Tibial nerve (tissue), 4 donors: Measurements from ENCODE around the gene SERPINA4. TPM values are rescaled to one million over a fixed set of nuclear protein-coding genes. Genes with fewer than 3 reads are reported as not detected.

Experiments used
- DNase-seq, 2 donors: peaks; one replicate each; pipeline ENCODE4 v3.0.0-alpha.2; 2019; ENCODE audit warnings: low spot score in 2 of 2
- H3K27ac ChIP-seq, 4 donors: fragments of 200-600 bp; sonication (generic) in 3 of 4; one replicate each; pipeline ENCODE4 v1.5.1; 2017 to 2019; ENCODE audit warnings: mild to moderate bottlenecking in 1 of 4
- H3K27me3 ChIP-seq, 2 donors: fragments of 200-600 bp; sonication (generic) in 1 of 2; one replicate each; pipeline versions ENCODE4 v1.5.1 to v1.6.0; 2017 to 2019
- H3K36me3 ChIP-seq, 3 donors: fragments of 200-600 bp; sonication (generic); one replicate each; pipeline ENCODE4 v1.5.1; 2018 to 2019
- H3K4me1 ChIP-seq, 4 donors: fragments of 200-600 bp; sonication (generic) in 3 of 4; one replicate each; pipeline ENCODE4 v1.5.1; 2017 to 2019
- H3K4me3 ChIP-seq, 4 donors: fragments of 200-600 bp; sonication (generic) in 3 of 4; one replicate each; pipeline ENCODE4 v1.5.1; 2017 to 2019; ENCODE audit warnings: mild to moderate bottlenecking in 1 of 4, moderate library complexity in 1 of 4
- H3K9me3 ChIP-seq, 4 donors: fragments of 200-600 bp; sonication (generic) in 3 of 4; one replicate each; pipeline ENCODE4 v1.5.1; 2017 to 2019
- CTCF ChIP-seq, 5 experiments: fragments of 200-600 bp in 3 of 5; fragments of 450-650 bp in 2 of 5; sonication (generic) in 3 of 5; IDR thresholded peaks; one replicate each; pipeline ENCODE4 v1.5.1; 2016 to 2019; ENCODE audit warnings: antibody characterized with exemption in 5 of 5, mild to moderate bottlenecking in 3 of 5, moderate library complexity in 2 of 5
- EP300 ChIP-seq, 2 donors: sonication (generic); formaldehyde crosslinking; IDR thresholded peaks; one replicate each; pipeline ENCODE4 v1.6.1; 2017; ENCODE audit warnings: antibody characterized with exemption in 2 of 2, mild to moderate bottlenecking in 1 of 2
- POLR2A ChIP-seq, 2 donors: fragments of 450-650 bp; IDR thresholded peaks; one replicate each; pipeline ENCODE4 v1.6.1; 2017; ENCODE audit warnings: antibody characterized with exemption in 2 of 2, mild to moderate bottlenecking in 2 of 2, moderate library complexity in 2 of 2
- WGBS, 2 donors: methylation state at CpG; one replicate each; pipeline ENCODE4 v1.1.5; 2018; 5-methylcytosine and 5-hydroxymethylcytosine counted together
- total RNA-seq, 4 donors: library from RNA; depleted of rRNA; stranded (reverse); fragments of >200 nt; gene quantifications; one replicate each; pipeline ENCODE4 v1.1.0, GENCODE V29; 2016

SERPINA4 gene
- total RNA-seq, 4 donors from 2014 or later = not detected

- no peak for DNase-seq
- Histone ChIP-seq H3K36me3 (no peaks in the 10 kb centered on the region), H3K4me1 (no peaks in the 10 kb centered on the region), H3K27me3 (peaks cover 0 to 3% of the 10 kb centered on the region in 2 donors), H3K9me3 (peaks cover 0 to 18% (median 2%) of the 10 kb centered on the region in 4 donors), H3K4me3 (no peak overlapping the region), H3K27ac (no peak overlapping the region)
- no peak for TF ChIP-seq POLR2A (IDR thresholded peaks at IDR 0.05)
Observed at GRCh38 chr14:94531187-94531586, 30.1 kb upstream of the SERPINA4 start.

- no peak overlapping the region for H3K27ac ChIP-seq
- 45 to 48% methylated on average over 2 of the region's 2 CpGs for WGBS, 2 donors
- no peak overlapping the region for H3K4me3 ChIP-seq
- no peaks in the 10 kb centered on the region for H3K36me3 ChIP-seq
- no peaks in the 10 kb centered on the region for H3K4me1 ChIP-seq
- H3K9me3 ChIP-seq = peaks cover 0 to 6% (median 1%) of the 10 kb centered on the region in 4 donors
- H3K27me3 ChIP-seq = peaks cover 0 to 3% of the 10 kb centered on the region in 2 donors
- TF ChIP-seq POLR2A (IDR thresholded peaks at IDR 0.05) = no peak
- no peak for TF ChIP-seq CTCF (IDR thresholded peaks at IDR 0.05)
- TF ChIP-seq EP300 (IDR thresholded peaks at IDR 0.05) = no peak
- DNase-seq = no peak
Observed at GRCh38 chr14:94532447-94532846, 28.8 kb upstream of the SERPINA4 start.

GRCh38 chr14:94535506-94535905 lies 25.7 kb upstream of the SERPINA4 start:
- H3K27ac ChIP-seq = no peak overlapping the region
- DNase-seq = no peak
- no peaks in the 10 kb centered on the region for H3K36me3 ChIP-seq
- peaks cover 0 to 6% (median 0%) of the 10 kb centered on the region in 4 donors for H3K9me3 ChIP-seq
- WGBS, 2 donors = 78 to 81% methylated on average over 3 of the region's 3 CpGs
- H3K4me3 ChIP-seq = no peak overlapping the region
- no peak for TF ChIP-seq POLR2A (IDR thresholded peaks at IDR 0.05)
- no peak for TF ChIP-seq CTCF (IDR thresholded peaks at IDR 0.05)
- TF ChIP-seq EP300 (IDR thresholded peaks at IDR 0.05) = no peak
- no peaks in the 10 kb centered on the region for H3K4me1 ChIP-seq
- H3K27me3 ChIP-seq = peaks cover 0 to 3% of the 10 kb centered on the region in 2 donors

- WGBS, 2 donors = 45 to 47% methylated on average over 2 of the region's 2 CpGs
- Histone ChIP-seq H3K9me3 (no peaks in the 10 kb centered on the region), H3K36me3 (no peaks in the 10 kb centered on the region), H3K4me3 (no peak overlapping the region), H3K27me3 (peaks cover 0 to 3% of the 10 kb centered on the region in 2 donors), H3K4me1 (no peaks in the 10 kb centered on the region), H3K27ac (no peak overlapping the region)
- TF ChIP-seq CTCF (IDR thresholded peaks at IDR 0.05) = no peak
- no peak for TF ChIP-seq POLR2A (IDR thresholded peaks at IDR 0.05)
- no peak for DNase-seq
Observed at GRCh38 chr14:94536836-94537235, 24.4 kb upstream of the SERPINA4 start.

GRCh38 chr14:94538070-94538740 lies 23.0 kb upstream of the SERPINA4 start:
- no peaks in the 10 kb centered on the region for H3K4me1 ChIP-seq
- DNase-seq = no peak
- peaks cover 0 to 3% of the 10 kb centered on the region in 2 donors for H3K27me3 ChIP-seq
- no peaks in the 10 kb centered on the region for H3K9me3 ChIP-seq
- H3K27ac ChIP-seq = no peak overlapping the region
- no peak overlapping the region for H3K4me3 ChIP-seq
- WGBS, 2 donors = 79% methylated on average over 6 of the region's 6 CpGs
- H3K36me3 ChIP-seq = no peaks in the 10 kb centered on the region
- TF ChIP-seq POLR2A (IDR thresholded peaks at IDR 0.05) = no peak
- no peak for TF ChIP-seq EP300 (IDR thresholded peaks at IDR 0.05)
- no peak for TF ChIP-seq CTCF (IDR thresholded peaks at IDR 0.05)
